ENCODE results near the gene OCSTAMP.

The OCSTAMP gene

GRCh38 chr20:46509523-46509922, 40.9 kb downstream of the OCSTAMP start:
- H4K20me1 ChIP-seq (ENCODE audit: insufficient read depth, low read length): no peaks in the 10 kb centered on the region
- no peaks in the 10 kb centered on the region for H3K36me3 ChIP-seq (replicated peaks; ENCODE audit: low read depth, low read length)
- TF ChIP-seq CTCF (IDR thresholded peaks at IDR 0.05; ENCODE audit: low read depth, low read length) (no peak), EZH2phosphoT487 (IDR thresholded peaks at IDR 0.05; ENCODE audit: low read depth) (no peak)
- no peaks in the 10 kb centered on the region for H3K4me1 ChIP-seq (ENCODE audit: low read length)
- H3K9ac ChIP-seq (ENCODE audit: low read length): no peak overlapping the region
- no peaks in the 10 kb centered on the region for H3K79me2 ChIP-seq (ENCODE audit: low read length)
- H2AFZ ChIP-seq (ENCODE audit: low read depth, low read length): no peak overlapping the region
- no peak overlapping the region for H3K27ac ChIP-seq (ENCODE audit: low read length)
- H3K4me3 ChIP-seq (ENCODE audit: low read length): no peak overlapping the region
- no peak overlapping the region for H3K4me2 ChIP-seq (ENCODE audit: low read length)
- peaks cover 55% of the 10 kb centered on the region for H3K27me3 ChIP-seq (ENCODE audit: low read depth, low read length)
- H3K9me3 ChIP-seq (ENCODE audit: insufficient read depth, low read length): no peaks in the 10 kb centered on the region

GRCh38 chr20:46507760-46508407, 42.6 kb downstream of the OCSTAMP start:
- Histone ChIP-seq H3K4me2 (ENCODE audit: low read length) (no peak overlapping the region), H3K27me3 (ENCODE audit: low read depth, low read length) (peaks cover 64% of the 10 kb centered on the region), H2AFZ (ENCODE audit: low read depth, low read length) (no peak overlapping the region), H3K9ac (ENCODE audit: low read length) (no peak overlapping the region), H3K36me3 (replicated peaks; ENCODE audit: low read depth, low read length) (no peaks in the 10 kb centered on the region), H3K9me3 (ENCODE audit: insufficient read depth, low read length) (peaks cover under 1% of the 10 kb centered on the region; the same call in 1 of the 2 replicates), H3K4me3 (ENCODE audit: low read length) (no peak overlapping the region), H3K27ac (ENCODE audit: low read length) (no peak overlapping the region), H3K4me1 (ENCODE audit: low read length) (no peaks in the 10 kb centered on the region), H3K79me2 (ENCODE audit: low read length) (no peaks in the 10 kb centered on the region), H4K20me1 (ENCODE audit: insufficient read depth, low read length) (no peaks in the 10 kb centered on the region)
- no peak for TF ChIP-seq CTCF (IDR thresholded peaks at IDR 0.05; ENCODE audit: low read depth, low read length)
- no peak for TF ChIP-seq EZH2phosphoT487 (IDR thresholded peaks at IDR 0.05; ENCODE audit: low read depth)

- H3K27ac ChIP-seq (ENCODE audit: low read length): no peak overlapping the region
- H3K27me3 ChIP-seq (ENCODE audit: low read depth, low read length): peaks cover 74% of the 10 kb centered on the region
- H3K9ac ChIP-seq (ENCODE audit: low read length): no peak overlapping the region
- H3K36me3 ChIP-seq (replicated peaks; ENCODE audit: low read depth, low read length): no peaks in the 10 kb centered on the region
- TF ChIP-seq EZH2phosphoT487 (IDR thresholded peaks at IDR 0.05; ENCODE audit: low read depth) (no peak), CTCF (IDR thresholded peaks at IDR 0.05; ENCODE audit: low read depth, low read length) (no peak)
- no peaks in the 10 kb centered on the region for H3K4me1 ChIP-seq (ENCODE audit: low read length)
- no peaks in the 10 kb centered on the region for H3K79me2 ChIP-seq (ENCODE audit: low read length)
- peaks cover 21% of the 10 kb centered on the region; the same call in 1 of the 2 replicates for H3K9me3 ChIP-seq (ENCODE audit: insufficient read depth, low read length)
- H3K4me3 ChIP-seq (ENCODE audit: low read length): no peak overlapping the region
- no peak overlapping the region for H2AFZ ChIP-seq (ENCODE audit: low read depth, low read length)
- H4K20me1 ChIP-seq (ENCODE audit: insufficient read depth, low read length): no peaks in the 10 kb centered on the region
- no peak overlapping the region for H3K4me2 ChIP-seq (ENCODE audit: low read length)
Measured at GRCh38 chr20:46505506-46505905, 44.9 kb downstream of the OCSTAMP start.

- H3K79me2 ChIP-seq (ENCODE audit: low read length): no peaks in the 10 kb centered on the region
- TF ChIP-seq EZH2phosphoT487 (IDR thresholded peaks at IDR 0.05; ENCODE audit: low read depth) (no peak), CTCF (IDR thresholded peaks at IDR 0.05; ENCODE audit: low read depth, low read length) (no peak)
- H3K4me1 ChIP-seq (ENCODE audit: low read length): no peaks in the 10 kb centered on the region
- no peak overlapping the region for H3K4me2 ChIP-seq (ENCODE audit: low read length)
- H3K27me3 ChIP-seq (ENCODE audit: low read depth, low read length): peaks cover 69% of the 10 kb centered on the region
- H3K9ac ChIP-seq (ENCODE audit: low read length): no peak overlapping the region
- H3K27ac ChIP-seq (ENCODE audit: low read length): no peak overlapping the region
- H3K36me3 ChIP-seq (replicated peaks; ENCODE audit: low read depth, low read length): no peaks in the 10 kb centered on the region
- H4K20me1 ChIP-seq (ENCODE audit: insufficient read depth, low read length): no peaks in the 10 kb centered on the region
- H2AFZ ChIP-seq (ENCODE audit: low read depth, low read length): no peak overlapping the region
- H3K9me3 ChIP-seq (ENCODE audit: insufficient read depth, low read length): peaks cover 21% of the 10 kb centered on the region; the same call in 1 of the 2 replicates
- no peak overlapping the region for H3K4me3 ChIP-seq (ENCODE audit: low read length)
Measured at GRCh38 chr20:46501961-46502360, 48.5 kb downstream of the OCSTAMP start.
